ENCODE measurements around the gene SLC25A38.

DNA sequence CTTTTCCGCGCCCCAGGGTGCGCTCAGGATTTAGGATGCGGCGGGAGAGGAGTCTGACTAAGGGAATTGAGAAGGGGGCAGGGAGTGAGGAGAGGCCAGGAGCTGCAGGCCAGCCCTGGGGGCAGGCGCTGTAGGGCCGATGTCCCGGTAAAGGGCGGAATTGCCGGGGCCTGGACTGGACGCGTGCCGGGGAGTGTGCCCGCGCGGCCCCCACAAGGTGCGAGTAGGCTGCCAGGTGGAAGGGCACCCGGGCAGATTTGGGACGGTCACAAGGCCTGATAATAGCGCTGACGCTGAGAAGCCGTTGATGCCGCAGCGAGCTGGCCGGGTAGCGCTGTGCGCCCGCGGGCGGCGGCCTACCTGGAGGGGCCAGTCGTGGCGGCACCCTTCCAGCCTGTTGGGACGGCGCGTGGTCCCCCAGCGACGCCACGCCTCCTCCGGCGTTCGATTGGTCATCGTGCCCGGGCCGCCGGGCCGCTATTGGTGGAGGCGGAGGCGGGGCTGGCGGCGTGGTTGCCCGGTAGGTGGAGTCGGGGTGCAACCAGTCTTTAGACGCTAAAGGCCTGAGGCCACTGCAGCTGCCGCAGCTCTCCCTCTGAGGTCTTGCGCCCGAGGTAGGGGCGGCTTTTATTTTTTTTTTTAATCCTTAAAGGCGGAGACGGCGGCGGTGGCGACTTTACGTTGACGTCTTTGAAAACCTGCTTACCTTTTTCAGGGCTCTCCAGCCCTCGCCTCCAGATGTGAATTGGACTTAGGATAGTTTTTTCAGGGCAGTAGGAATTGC, 903 bp downstream of the SLC25A38 start:
- peak in 1 of 2 donors; percentile 98 for TF ChIP-seq POLR2A (IDR thresholded peaks at IDR 0.05)
- TF ChIP-seq, protein P1, sequence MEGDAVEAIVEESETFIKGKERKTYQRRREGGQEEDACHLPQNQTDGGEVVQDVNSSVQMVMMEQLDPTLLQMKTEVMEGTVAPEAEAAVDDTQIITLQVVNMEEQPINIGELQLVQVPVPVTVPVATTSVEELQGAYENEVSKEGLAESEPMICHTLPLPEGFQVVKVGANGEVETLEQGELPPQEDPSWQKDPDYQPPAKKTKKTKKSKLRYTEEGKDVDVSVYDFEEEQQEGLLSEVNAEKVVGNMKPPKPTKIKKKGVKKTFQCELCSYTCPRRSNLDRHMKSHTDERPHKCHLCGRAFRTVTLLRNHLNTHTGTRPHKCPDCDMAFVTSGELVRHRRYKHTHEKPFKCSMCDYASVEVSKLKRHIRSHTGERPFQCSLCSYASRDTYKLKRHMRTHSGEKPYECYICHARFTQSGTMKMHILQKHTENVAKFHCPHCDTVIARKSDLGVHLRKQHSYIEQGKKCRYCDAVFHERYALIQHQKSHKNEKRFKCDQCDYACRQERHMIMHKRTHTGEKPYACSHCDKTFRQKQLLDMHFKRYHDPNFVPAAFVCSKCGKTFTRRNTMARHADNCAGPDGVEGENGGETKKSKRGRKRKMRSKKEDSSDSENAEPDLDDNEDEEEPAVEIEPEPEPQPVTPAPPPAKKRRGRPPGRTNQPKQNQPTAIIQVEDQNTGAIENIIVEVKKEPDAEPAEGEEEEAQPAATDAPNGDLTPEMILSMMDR (IDR thresholded peaks at IDR 0.05): peak in 2 of 6 experiments; percentile 9 to 18

Data from thyroid gland (tissue), 4 donors.